ENCODE data around the gene ZNF423.

The ZNF423 gene

DNA sequence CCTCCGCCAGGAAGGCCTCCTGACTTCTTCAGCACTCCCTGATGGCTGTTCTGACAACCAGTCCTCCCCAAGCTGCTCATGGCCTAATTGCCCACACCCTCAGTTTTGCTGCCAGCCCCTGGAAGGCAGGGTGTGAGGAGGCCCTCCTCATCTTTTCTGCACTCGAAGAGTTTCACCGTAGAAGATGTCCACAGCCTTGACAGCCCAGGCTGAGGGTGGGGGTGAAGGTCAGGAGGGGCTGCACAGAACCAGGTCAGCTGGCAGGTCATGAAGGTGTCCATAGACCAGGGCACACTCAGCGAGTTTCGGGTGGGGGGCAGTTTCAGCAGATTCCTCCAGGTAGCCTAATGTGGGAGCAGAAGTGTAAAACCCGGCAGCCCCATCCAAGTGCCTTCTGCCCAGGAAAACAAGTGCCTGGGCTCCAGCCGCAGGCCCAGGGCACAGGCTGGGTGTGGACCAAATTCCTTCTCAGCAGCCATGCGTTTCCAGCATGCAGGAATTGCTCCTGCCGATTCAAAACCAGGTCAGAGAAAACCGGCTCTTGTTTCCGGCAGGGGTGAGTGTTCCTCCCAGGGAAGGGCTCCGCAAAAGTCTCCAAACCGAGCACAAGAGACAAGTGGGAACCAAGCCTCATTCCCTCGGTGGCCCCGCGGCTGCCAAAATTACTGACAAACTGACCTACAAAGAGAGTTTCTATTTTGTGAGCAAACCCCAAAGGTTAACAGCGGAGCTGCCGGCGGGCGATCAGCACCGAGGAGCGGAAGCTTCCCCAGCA, 253.5 kb downstream of the ZNF423 start:
- H3K4me3 ChIP-seq (ENCODE audit: low read depth, low read length) = no peak overlapping the region
- DNase-seq (ENCODE audit: low read depth) = no peak

DNA sequence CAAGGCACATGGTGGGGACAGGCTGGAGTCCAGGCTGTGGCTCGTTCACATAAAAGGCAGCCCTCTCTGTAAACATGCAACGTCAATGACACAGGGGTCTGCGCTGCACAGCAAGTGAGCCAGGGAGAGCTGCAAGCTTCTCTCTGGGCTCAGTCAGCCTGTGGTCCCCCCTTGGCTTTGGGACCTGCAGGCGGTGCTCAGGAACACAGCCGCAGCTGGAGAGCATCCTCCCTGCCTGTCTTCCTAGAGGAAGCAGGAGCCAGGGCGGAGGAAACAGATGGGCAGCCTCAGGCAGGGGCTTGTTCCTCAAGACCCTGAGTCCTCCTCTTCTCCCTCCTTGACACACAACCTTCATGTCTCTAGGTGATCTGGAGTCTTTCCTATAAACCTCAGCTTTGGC, 254.3 kb downstream of the ZNF423 start:
- no peak overlapping the region for H3K4me3 ChIP-seq (ENCODE audit: low read depth, low read length)
- DNase-seq (ENCODE audit: low read depth) = no peak

DNA sequence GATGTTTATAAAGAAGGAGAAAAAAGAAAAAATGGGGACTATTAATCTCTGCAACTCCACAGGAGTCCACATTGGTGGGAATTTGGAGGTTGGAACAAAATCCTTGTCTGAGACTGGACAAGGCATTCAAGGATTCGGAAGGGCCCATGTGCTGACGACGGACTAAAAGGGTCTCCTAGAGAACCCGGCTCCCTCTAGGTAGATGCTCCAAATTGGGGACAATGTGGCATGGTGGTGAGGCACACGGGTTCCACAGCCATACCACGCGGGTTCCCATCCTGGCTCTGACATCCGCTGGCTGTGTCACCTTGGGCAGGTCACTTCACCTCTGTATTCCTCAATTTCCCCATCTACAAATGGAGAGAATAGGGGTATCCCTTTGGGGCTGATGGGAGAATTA, 254.9 kb downstream of the ZNF423 start:
- no peak for DNase-seq (ENCODE audit: low read depth)
- H3K4me3 ChIP-seq (ENCODE audit: low read depth, low read length) = no peak overlapping the region

DNA sequence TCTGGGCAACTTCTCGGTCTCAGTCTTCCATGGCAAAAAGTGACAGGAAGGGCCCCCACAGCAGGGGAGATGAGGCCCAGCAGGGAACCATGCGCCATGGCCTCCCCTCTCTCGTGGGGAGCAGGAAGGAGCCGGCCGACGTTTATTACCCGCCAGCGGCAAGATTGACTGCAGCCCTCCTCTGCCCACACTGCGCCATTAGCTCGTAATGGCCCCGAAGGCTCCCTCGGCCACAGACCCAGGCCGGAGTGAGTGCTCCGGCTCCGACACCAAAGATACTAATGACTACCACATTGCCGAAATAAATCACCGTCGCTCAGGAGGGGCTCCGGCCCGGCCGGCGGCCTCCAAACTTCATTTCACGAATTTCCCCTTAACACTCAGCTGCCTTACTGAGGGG, 255.4 kb downstream of the ZNF423 start:
- no peak for DNase-seq (ENCODE audit: low read depth)
- no peak overlapping the region for H3K4me3 ChIP-seq (ENCODE audit: low read depth, low read length)

DNA sequence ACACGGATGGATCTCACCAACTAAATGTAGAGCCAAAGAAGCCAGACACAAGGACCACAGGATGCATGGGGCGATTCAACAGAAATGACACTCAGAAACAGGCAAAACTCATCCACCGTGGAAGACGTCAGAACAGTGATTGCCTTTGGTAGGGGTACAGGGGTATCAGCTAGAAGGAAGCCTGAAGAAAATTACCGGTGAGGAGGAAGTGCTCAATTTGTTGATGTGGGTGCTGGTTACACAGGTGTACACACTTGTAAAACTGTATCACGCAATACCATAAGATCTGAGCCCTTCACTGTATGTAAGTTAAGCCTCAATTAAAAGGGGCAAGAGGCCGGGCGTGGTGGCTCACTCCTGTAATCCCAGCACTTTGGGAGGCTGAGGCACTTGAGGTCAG, 256.2 kb downstream of the ZNF423 start:
- no peak for DNase-seq (ENCODE audit: low read depth)
- H3K4me3 ChIP-seq (ENCODE audit: low read depth, low read length) = no peak overlapping the region

DNA sequence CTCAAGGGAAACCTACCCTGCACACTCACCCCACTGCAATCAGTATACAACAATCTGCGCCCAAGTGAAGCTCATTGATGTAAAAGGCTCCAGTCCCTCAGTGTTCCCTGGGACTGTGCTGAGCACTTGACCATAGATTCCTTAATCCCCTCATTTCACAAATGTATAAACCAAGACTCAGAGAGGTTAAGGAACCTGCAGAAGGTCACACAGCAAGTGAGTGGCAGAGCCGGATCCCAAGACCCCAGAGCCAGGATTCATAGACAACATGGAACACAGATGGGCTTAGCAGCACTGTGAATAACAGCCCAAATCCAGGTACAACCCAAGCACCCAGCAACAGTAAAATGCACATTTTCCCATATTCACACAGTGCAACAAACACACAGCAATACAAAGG, 256.6 kb downstream of the ZNF423 start:
- DNase-seq (ENCODE audit: low read depth) = no peak
- no peak overlapping the region for H3K4me3 ChIP-seq (ENCODE audit: low read depth, low read length)

DNA sequence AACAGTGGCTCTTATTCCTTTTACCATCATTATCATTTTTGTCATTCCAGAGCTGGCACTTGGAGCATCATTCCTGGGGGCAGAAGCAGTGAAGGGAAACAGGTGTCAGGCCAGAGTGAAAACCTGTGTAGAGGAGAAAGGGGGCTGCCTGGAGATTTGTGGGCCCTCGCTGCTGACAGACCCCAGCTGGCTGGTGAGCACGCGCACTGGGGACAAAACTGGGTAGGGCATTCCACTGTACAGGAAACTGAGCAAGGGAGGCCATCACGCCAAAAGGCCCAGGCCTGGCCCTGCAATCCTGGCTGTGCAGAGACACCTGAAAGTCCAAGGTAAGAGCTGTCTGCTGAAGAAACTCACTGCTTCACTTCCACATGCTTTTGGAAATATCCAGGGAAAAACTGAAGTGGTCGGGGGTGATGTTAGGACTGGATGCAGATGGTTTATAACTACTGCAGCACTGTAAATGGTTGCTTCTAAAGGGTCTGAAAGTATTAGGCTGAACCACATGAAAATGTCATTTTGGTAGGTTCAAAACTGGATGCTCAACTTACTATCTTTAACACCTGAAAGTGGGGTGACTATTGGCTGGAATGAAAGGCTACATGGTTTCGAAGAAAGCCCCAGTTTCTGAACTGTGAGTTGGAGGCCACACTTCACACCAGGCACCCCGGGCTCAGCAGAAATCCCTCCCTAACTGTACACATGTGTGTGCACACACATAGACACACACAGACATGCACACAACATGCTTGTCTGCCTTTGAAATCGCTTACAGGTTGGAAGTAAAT, 257.3 kb downstream of the ZNF423 start:
- DNase-seq (ENCODE audit: low read depth) = no peak
- H3K4me3 ChIP-seq (ENCODE audit: low read depth, low read length) = no peak overlapping the region

DNA sequence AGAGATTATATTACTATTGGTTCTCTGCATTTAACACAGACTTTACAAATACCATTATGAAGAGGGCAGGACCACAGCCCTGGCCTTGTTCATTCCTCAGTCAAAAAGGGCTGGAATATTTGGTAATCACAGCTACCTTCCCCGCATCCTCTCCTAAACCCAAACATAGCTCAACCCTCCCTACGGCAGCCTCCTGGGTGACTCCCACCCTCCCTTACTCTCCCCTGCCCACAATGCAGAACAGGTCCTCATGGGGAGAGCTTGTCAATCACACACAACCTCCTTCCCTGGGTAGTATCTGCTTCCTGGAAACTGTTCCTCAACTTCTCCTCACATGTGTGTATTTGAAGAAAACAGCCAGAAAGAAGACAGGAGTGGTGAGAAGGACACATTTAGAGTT, 258.1 kb downstream of the ZNF423 start:
- no peak overlapping the region for H3K4me3 ChIP-seq (ENCODE audit: low read depth, low read length)
- DNase-seq (ENCODE audit: low read depth) = no peak

DNA sequence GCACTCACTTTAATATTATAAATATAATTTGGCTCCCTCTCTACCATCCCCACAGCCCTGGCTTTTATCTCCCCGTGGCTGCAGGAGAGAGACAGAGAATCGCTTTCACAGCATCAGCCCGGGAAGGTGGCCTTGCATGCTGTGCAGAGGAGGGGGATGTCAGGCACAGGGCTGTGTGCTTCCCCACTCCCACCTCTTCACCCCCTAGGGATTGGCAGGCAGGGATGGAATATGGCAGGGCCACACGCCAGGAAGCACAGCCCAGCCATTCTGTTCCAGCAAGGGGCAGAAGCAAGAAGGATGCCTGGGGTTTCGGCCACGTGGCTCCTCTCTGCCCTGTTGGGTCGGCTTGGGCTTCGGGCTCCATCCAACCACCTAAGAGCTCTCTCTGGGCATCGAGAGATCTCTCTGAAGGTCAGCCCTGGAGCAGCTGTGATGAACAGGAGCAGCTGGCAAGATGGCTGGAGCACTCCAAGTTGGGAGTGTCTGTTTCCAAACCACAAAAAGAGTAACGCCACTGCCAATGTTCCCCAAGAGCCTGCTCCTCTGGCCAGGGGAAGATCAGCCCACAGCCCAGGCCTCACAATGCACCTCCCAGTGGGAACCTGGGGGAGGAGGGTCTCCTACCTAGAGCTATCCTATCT, 259.1 kb downstream of the ZNF423 start:
- no peak for DNase-seq (ENCODE audit: low read depth)
- no peak overlapping the region for H3K4me3 ChIP-seq (ENCODE audit: low read depth, low read length)

DNA sequence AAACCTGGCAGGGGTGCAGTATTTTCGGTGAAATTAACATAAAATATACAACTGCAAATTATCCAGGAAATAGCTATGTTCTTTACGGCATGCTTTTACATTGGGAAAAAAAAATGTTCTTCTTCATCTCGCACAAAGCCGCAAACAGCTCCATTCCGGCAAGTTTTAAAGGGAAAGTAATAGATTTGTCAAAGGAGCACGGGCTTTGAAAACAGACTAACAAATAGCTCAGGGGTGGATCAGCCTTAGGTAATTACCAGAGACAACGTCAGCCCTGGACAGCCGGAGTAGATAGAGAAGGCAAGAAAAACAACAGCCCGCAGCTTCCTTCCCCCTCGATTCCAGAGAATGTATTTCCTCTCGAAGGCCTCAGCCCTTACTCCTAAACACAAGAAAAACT, 259.8 kb downstream of the ZNF423 start:
- H3K4me3 ChIP-seq (ENCODE audit: low read depth, low read length) = no peak overlapping the region
- DNase-seq (ENCODE audit: low read depth) = no peak

DNA sequence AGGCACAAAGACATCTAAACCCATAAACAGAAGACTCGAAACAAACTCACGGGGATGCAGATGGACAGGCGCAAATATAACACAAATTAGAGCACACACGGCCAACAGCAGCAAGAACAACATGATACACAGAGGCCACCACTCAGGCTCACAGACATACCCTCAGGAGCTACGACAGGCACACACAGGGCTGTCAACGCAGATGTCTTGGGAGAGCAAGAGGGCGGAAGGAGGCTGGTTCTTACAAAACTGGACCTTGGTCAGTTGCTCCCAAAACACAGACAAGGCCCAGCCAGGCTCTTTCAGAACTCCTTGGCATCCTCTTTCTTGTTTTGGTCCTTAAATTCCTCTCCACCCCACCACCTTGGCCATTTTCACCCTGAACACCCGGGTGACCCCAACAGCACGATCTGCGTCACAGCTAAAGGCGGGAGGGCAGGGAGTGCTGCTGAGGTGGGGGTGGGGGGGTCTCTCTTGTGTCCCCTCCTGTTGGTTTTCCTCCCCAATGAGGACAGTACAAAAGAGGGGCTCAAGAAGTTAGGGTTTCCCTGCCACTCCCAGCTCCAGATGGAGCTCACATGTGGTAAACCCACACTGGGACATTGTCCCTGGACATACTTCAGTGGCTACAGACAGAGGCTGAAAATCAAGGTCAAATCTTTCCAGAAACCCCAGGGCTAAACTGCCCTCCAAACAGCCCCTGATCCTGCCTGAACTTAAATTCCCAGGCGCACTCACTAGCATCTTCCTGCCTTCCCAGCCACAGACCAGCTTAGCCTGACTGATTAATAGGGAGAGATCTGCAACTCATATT, 261.0 kb downstream of the ZNF423 start:
- DNase-seq (ENCODE audit: low read depth) = no peak
- no peak overlapping the region for H3K4me3 ChIP-seq (ENCODE audit: low read depth, low read length)

DNA sequence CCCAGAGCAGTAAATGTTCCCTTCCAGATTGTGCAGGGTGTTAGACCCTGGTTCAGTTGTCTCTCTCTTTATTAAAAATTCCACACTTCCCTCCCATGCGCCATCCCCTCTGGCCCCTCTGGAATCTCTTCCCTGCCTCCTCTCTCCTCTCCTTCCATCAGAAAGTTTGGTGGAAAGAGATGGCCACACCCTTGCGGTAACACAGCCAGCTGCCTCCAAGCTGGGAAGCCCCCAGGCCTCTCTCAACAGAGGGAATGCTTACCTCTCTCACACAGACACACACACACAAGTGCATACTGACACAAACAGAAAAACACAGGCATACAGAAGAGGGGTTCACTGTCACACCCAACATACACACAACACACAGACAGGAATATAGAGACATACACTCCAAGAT, 261.8 kb downstream of the ZNF423 start:
- DNase-seq (ENCODE audit: low read depth) = no peak
- no peak overlapping the region for H3K4me3 ChIP-seq (ENCODE audit: low read depth, low read length)

DNA sequence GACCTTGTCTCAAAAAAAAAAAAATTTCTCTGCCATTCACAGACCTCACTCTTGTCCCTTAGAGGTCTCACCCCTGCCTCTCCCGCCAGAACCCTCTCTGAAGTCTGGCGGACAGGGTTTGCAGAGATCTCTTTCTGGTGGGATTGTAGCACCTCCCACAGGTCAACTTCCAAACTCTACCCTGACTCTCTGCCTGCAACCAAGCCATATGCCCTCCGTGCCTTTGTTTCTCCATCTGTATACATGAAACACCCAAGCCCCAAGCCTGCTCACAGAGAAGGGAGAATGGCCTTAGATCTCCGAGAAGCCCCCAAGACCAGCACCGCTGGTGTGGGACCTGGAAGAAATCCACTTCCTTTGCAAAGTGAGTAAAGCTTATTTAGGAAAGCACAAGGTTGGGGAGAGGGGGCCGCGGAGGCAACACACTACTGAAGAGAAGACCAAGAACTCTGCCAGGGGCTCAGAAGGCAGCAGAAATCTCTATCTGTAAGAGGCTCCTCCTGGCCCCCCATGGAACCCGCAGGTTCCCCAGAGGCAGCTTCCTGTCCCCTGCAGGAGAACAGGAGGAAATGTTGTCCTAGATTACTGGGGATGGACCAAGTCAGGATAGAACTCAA, 262.4 kb downstream of the ZNF423 start:
- no peak overlapping the region for H3K4me3 ChIP-seq (ENCODE audit: low read depth, low read length)
- no peak for DNase-seq (ENCODE audit: low read depth)

DNA sequence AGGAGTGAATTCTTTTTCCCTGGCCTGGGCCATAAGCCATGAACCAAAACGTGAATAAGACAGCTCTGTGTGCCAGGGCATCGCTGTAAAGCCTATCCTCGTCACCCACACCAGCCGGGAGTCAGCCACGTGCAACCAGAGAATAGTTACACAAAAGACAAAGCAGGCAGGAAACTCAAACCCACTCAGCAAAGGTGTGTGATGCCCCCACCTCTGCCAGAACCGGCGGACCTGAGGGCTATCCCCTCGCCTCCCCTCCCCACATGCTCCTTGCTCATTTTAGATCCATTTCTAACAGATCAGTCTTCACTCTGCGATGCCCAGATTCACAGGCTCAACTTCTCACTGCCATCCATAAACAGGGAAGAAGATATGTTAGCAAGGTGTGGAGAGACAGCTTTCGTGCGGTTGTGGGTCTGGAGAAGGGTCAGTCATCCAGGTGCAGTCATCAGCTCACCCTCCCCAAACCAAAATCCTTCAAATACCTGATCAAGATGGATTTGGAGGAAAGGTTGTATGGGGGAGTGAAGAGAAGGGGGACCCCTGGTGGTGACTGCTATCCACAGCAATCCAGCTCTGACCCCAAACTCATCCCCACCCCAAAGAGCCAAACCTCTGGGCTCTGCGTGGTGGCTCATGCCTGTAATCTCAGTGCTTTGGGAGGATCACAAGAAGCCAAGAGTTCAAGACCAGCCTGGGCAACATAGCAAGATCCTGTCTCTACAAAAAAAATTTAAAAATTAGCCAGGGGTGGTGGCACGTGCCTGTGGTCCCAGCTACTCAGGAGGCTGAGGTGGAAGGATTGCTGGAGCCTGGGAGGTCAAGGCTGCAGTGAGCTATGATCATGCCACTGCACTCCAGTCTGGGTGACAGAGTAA, 263.1 kb downstream of the ZNF423 start:
- H3K4me3 ChIP-seq (ENCODE audit: low read depth, low read length) = no peak overlapping the region
- DNase-seq (ENCODE audit: low read depth) = no peak

DNA sequence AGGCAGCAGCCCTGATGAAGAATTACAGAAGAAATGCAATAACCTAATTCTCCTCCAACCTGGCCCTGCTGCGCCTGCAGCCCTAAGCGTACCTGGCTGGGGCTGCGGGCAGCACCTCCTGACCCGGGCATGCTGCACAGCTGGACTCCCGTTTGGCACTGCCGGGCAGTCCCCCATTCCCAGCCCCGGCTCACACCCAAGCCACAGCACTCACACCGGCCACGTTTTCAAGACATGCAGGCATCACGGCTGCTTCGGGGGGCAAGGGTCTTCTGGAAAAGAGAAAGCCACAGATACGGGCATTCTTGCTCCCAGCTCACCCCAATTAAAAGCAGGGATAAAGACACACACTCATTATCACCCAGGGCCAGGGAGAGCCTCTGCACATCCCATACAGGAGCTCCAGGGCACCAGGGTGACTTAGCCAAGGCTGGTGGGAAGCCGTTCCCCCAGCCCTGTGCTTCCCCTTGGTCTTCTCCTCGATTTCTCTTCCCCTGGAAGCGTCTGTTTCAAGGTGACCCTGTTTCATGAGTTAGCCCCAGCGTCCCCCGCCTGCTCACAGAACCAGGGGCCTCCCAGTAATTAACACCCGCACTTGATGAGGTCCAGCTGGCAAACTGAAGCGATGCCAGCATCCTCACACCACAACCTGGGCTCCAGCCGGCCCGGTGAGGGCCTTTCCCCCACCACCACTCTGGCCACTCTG, 265.6 kb downstream of the ZNF423 start:
- no peak overlapping the region for H3K4me3 ChIP-seq (ENCODE audit: low read depth, low read length)

DNA sequence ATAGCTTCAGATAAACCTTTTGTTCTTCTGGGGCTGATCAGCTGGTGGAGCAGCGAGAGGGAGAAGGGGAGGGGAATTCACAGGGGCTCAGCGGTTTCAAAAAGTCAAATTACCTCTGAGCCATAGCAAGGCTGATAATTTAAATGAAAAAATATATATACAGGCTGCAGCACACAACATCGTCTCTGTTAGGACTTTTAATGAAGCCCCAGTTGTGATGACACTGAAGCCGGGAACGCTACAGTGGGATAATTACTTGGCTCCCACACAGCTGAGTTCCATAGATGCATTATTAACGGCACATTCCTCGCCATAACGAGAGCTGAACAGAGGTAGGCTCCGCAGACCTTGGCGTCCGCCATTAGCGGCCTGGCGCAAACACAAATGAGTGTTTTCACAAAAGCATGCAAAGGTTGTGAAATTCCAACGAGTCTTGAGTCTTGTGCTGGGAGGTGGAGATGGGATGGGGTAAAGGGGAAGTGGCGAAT, 266.3 kb downstream of the ZNF423 start:
- DNase-seq (ENCODE audit: low read depth) = no peak
- H3K4me3 ChIP-seq (ENCODE audit: low read depth, low read length) = no peak overlapping the region

More for the DNA sequence above, 265.6 kb downstream of the ZNF423 start:
- DNase-seq (ENCODE audit: low read depth) = no peak

DNA sequence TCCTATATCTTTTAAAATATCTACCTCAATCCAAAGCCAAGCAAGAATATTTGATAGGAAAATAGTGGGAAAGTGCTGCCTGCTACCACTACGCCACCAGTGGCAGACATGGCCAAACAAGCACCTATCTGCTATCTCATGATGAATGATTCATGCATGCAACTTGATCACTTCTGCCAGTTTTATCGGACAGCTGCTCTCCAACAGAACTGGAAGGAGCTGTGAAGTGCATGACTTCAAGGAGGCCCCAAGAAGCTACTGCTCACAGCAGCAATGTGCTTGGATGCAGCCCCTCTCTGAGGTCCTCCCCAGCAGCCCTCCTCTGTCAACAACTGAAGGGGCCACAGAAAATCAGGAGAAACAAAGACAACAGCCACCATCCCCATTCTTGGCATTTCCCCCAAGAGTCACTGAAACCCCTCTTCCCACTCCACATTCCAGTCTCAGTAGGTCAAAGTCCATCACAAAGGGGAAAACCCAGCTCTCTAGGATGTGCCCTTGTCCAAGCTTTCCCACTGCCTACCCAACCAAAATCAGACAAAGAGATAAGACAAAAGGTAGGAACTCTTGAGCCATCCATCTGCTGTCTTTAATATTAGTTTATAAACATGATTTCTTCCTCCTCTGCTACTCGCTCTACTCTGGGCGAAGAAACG, 267.1 kb downstream of the ZNF423 start:
- peak; percentile 10 for DNase-seq (ENCODE audit: low read depth)
- H3K4me3 ChIP-seq (ENCODE audit: low read depth, low read length) = no peak overlapping the region

Measured in skeletal muscle cell (primary cell).